WI38 (cell line): Measurements from ENCODE around the gene PALS2.

Source experiments
- H3K4me3 ChIP-seq: 2 replicates; pipeline ENCODE4 v1.5.1; 2011; ENCODE audit warnings: low read depth, mild to moderate bottlenecking, control low read depth, low read length
- CTCF ChIP-seq: IDR thresholded peaks from 2 replicates; pipeline ENCODE4 v1.5.1; 2012; ENCODE audit warnings: low read depth, mild to moderate bottlenecking, control low read depth, low read length

PALS2 gene

DNA sequence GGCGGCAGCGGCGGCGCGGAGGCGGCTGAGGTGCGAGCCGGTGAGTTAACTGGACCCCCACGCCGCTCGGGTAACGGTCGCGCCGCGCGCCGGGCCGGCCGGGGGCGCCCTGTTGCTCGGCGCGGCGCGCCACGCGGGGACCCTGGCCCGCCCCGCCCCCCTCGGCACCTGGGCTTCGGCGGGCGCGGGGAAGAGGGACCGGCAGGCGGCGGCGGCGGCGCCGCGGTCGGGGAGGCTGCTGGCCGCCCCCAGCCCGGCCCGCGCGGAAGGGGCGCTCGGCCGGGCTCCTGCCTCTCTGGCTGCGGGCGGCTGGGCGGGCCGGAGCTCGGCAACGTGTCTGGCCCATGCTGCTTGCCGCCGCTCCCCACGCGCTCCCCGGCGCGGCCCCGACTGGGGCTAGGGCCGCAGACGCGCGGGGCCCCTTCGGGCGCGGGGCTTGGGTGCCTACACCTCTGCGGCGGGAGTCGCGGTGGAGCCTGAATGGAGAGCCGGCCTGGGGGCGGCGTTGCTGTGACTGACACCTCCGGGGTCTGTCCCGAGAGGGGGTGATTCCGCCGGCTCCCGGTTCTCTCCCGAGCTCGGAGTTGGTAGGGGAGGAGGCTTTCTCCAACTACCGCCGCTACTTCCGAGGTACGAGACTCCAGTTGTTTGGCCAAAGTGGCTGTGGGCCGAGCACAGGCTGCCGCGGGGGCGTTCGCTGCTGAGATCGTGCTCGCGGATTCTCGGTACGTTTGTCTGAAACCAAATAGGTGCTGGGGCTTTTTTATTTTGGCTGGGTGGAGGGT lies 494 bp downstream of the PALS2 start:
- peak overlapping the region; percentile 86 for H3K4me3 ChIP-seq
- TF ChIP-seq CTCF = no peak

GRCh38 chr7:24574386-24574785 lies 1.1 kb downstream of the PALS2 start:
- peak overlapping the region; percentile 86 for H3K4me3 ChIP-seq
- TF ChIP-seq CTCF = no peak

GRCh38 chr7:24574950-24575349 lies 1.7 kb downstream of the PALS2 start:
- no peak for TF ChIP-seq CTCF
- peak overlapping the region; percentile 86 for H3K4me3 ChIP-seq

GRCh38 chr7:24576171-24577025 lies 3.1 kb downstream of the PALS2 start:
- H3K4me3 ChIP-seq = no peak overlapping the region

GRCh38 chr7:24578052-24578451 lies 4.8 kb downstream of the PALS2 start:
- TF ChIP-seq CTCF = no peak
- H3K4me3 ChIP-seq = no peak overlapping the region

More at GRCh38 chr7:24576171-24577025, 3.1 kb downstream of the PALS2 start:
- peak; percentile 50; the same call in 1 of the 2 replicates for TF ChIP-seq CTCF

DNA sequence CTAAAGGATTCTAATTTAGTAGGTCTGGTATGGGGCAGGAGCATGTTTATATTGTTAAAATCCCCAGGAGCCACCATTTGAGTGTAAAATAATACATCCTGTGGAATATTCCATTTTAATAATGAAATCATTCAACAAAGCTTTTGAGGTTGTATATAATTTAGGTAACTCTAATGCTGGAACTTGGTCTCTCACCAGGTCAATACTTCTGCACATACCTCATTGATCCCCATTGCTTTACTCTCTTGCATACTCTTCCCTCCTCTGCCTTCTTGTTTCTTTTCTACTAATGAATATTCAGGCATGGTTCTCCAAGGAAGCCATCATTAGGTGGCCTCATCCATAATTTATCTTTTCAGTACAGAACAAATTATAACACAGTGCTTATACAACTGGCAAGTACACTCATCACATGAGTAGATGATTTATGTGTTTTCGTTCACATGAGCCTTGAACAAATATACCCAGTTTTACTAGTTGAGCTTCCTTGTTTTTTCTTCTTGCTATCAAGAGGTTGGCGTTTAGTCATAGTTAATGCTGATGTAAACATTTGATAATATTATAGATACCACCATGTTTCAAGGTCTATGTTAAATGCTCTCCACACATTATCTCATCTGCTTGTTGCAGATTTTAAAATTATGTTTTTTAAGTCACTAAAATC lies 7.2 kb downstream of the PALS2 start:
- H3K4me3 ChIP-seq = no peak overlapping the region
- TF ChIP-seq CTCF = no peak
